Measurements from ENCODE around the gene SPATA32. TPM values are rescaled to one million over a fixed set of nuclear protein-coding genes. Genes with fewer than 3 reads are reported as not detected.

SPATA32 gene
- total RNA-seq, 4 donors from 2014 or later = 0.48 TPM; not detected in 3

DNA sequence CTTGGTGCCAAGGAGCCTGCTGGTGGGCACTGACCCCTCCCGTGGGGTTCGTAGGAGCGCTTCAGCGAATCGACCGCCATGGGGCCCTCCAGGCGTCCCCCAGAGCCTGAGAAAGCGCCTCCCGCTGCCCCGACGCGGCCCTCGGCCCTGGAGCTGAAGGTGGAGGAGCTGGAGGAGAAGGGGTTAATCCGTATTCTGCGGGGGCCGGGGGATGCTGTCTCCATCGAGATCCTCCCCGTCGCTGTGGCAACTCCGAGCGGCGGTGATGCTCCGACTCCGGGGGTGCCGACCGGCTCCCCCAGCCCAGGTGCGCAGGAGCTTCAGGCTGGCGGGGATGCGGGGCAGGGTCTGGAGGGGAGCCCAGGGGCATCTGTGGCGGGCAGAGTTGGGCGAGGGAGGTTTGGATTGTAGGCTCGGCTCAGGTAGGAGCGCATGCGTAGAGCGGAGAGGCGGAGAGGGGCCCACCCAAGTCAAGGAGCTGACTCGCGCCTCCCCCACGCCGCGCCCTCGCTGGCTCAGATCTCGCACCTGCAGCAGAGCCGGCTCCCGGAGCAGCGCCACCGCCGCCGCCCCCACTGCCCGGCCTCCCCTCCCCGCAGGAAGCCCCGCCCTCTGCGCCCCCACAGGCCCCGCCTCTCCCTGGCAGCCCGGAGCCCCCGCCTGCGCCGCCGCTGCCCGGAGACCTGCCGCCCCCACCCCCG, 20.4 kb downstream of the SPATA32 start:
- DNase-seq = no peak
- 44% methylated on average over 56 of the region's 62 CpGs; no CpG with 5 or more reads in 1 of the 2 donors for WGBS, 2 donors (ENCODE audit: low coverage in 1 of 2)
- H3K4me3 ChIP-seq = peak overlapping the region in 2 of 4 donors; percentile 6 to 8
- in situ Hi-C loops (cut with MboI; ENCODE audit: low pct_ligation_motif_present in 1 of 4, low pct_unique_long_range_greater_than_20kb in 1 of 4, low sequenced_read_pairs in 3 of 4) (no loop called here), intact Hi-C loops (cut with DNase I; ENCODE audit: low total_unique reads) (no loop called here)
- peaks cover 28% of the 10 kb centered on the region for H3K27me3 ChIP-seq
- H3K4me1 ChIP-seq = peaks cover 6 to 14% (median 10%) of the 10 kb centered on the region in 4 donors
- H3K9me3 ChIP-seq = no peaks in the 10 kb centered on the region
- no peak overlapping the region for H3K27ac ChIP-seq
- H3K36me3 ChIP-seq = no peaks in the 10 kb centered on the region
- TF ChIP-seq POLR2AphosphoS5 (IDR thresholded peaks at IDR 0.05) (no peak), POLR2A (IDR thresholded peaks at IDR 0.05) (no peak)

GRCh38 chr17:45240905-45241327, 21.0 kb downstream of the SPATA32 start:
- Histone ChIP-seq H3K9me3 (no peaks in the 10 kb centered on the region), H3K36me3 (no peaks in the 10 kb centered on the region), H3K4me3 (no peak overlapping the region), H3K27me3 (peaks cover 28% of the 10 kb centered on the region), H3K27ac (no peak overlapping the region), H3K4me1 (peaks cover 4 to 12% (median 8%) of the 10 kb centered on the region in 4 donors)
- no peak for DNase-seq
- in situ Hi-C loops (cut with MboI; ENCODE audit: low pct_ligation_motif_present in 1 of 4, low pct_unique_long_range_greater_than_20kb in 1 of 4, low sequenced_read_pairs in 3 of 4) (no loop called here), intact Hi-C loops (cut with DNase I; ENCODE audit: low total_unique reads) (no loop called here)
- 31% methylated on average over 21 of the region's 21 CpGs; no CpG with 5 or more reads in 1 of the 2 donors for WGBS, 2 donors (ENCODE audit: low coverage in 1 of 2)
- no peak for TF ChIP-seq POLR2A (IDR thresholded peaks at IDR 0.05)
- TF ChIP-seq POLR2AphosphoS5 (IDR thresholded peaks at IDR 0.05) = no peak
- TF ChIP-seq CTCF (IDR thresholded peaks at IDR 0.05) = no peak
- TF ChIP-seq EP300 (IDR thresholded peaks at IDR 0.05; ENCODE audit: low read depth) = no peak

GRCh38 chr17:45238155-45238774, 23.6 kb downstream of the SPATA32 start:
- TF ChIP-seq POLR2AphosphoS5 (IDR thresholded peaks at IDR 0.05) = no peak
- TF ChIP-seq CTCF (IDR thresholded peaks at IDR 0.05) = no peak
- no peak for TF ChIP-seq POLR2A (IDR thresholded peaks at IDR 0.05)
- Histone ChIP-seq H3K36me3 (no peaks in the 10 kb centered on the region), H3K4me1 (peaks cover 4 to 8% (median 8%) of the 10 kb centered on the region in 4 donors), H3K27ac (no peak overlapping the region), H3K4me3 (no peak overlapping the region), H3K27me3 (peaks cover 28% of the 10 kb centered on the region), H3K9me3 (no peaks in the 10 kb centered on the region)
- in situ Hi-C loops (cut with MboI; ENCODE audit: low pct_ligation_motif_present in 1 of 4, low pct_unique_long_range_greater_than_20kb in 1 of 4, low sequenced_read_pairs in 3 of 4) (no loop called here), intact Hi-C loops (cut with DNase I; ENCODE audit: low total_unique reads) (no loop called here)
- no peak for DNase-seq
- WGBS, 2 donors (ENCODE audit: low coverage in 1 of 2) = 83 to 94% methylated on average over 1 to 7 of the region's 7 CpGs

- intact Hi-C loops (cut with DNase I; ENCODE audit: low total_unique reads) (no loop called here), in situ Hi-C loops (cut with MboI; ENCODE audit: low pct_ligation_motif_present in 1 of 4, low pct_unique_long_range_greater_than_20kb in 1 of 4, low sequenced_read_pairs in 3 of 4) (no loop called here)
- Histone ChIP-seq H3K9me3 (no peaks in the 10 kb centered on the region), H3K4me3 (no peak overlapping the region), H3K36me3 (no peaks in the 10 kb centered on the region), H3K27me3 (peaks cover 28% of the 10 kb centered on the region), H3K27ac (no peak overlapping the region), H3K4me1 (peaks cover 4 to 8% (median 8%) of the 10 kb centered on the region in 4 donors)
- no peak for TF ChIP-seq POLR2AphosphoS5 (IDR thresholded peaks at IDR 0.05)
- TF ChIP-seq POLR2A (IDR thresholded peaks at IDR 0.05) = no peak
- TF ChIP-seq EP300 (IDR thresholded peaks at IDR 0.05; ENCODE audit: low read depth) = no peak
- no peak for TF ChIP-seq CTCF (IDR thresholded peaks at IDR 0.05)
- no peak for DNase-seq
- 91% methylated on average over 2 of the region's 2 CpGs; no CpG with 5 or more reads in 1 of the 2 donors for WGBS, 2 donors (ENCODE audit: low coverage in 1 of 2)
Measured at GRCh38 chr17:45237686-45238085, 24.2 kb downstream of the SPATA32 start.

Measured in transverse colon (tissue), 4 donors.